Upper lobe of right lung (tissue), 1 donor: ENCODE results near the gene PBX1. TPM values are rescaled to one million over a fixed set of nuclear protein-coding genes. Genes with fewer than 3 reads are reported as not detected.
A peak's percentile ranks its signal among the peaks of the same experiment; 100 is the strongest.

ENCODE experiments used
- ATAC-seq: fragments of 200-7000 bp; cut with Tn5 transposase; one replicate; pipeline ENCODE4 v1.9.1; 2020; ENCODE audit warnings: mild to moderate bottlenecking, moderate library complexity
- DNase-seq: peaks from one replicate; pipeline ENCODE4 v3.0.0-alpha.2; 2020
- H3K27ac ChIP-seq: fragments of 200-600 bp; one replicate; pipeline ENCODE4 v1.8.0; 2022
- H3K27me3 ChIP-seq: fragments of 200-600 bp; one replicate; pipeline ENCODE4 v1.8.0; 2022; ENCODE audit warnings: mild to moderate bottlenecking
- H3K36me3 ChIP-seq: fragments of 200-600 bp; one replicate; pipeline ENCODE4 v1.8.0; 2022
- H3K4me1 ChIP-seq: fragments of 200-600 bp; one replicate; pipeline ENCODE4 v1.8.0; 2022
- H3K4me3 ChIP-seq: fragments of 200-600 bp; one replicate; pipeline ENCODE4 v1.8.0; 2022; ENCODE audit warnings: mild to moderate bottlenecking
- H3K9me3 ChIP-seq: fragments of 200-600 bp; one replicate; pipeline ENCODE4 v1.8.0; 2022
- CTCF ChIP-seq: fragments of 200-600 bp; IDR thresholded peaks from one replicate; pipeline ENCODE4 v1.8.0; 2022; ENCODE audit warnings: antibody characterized with exemption
- intact Hi-C: fragments of 100-400 bp; cut with DNase I; formaldehyde crosslinking; loops from one replicate; pipeline ENCODE4 v1.11.0; 2022
- total RNA-seq: library from RNA; stranded (reverse); fragmentation: NEBNext Ultra II Directional; extraction: Animal tissue kit (Norgen Biotek cat#: 25700); gene quantifications from one replicate; pipeline ENCODE4 v1.2.1, GENCODE V29; 2021
- donor health status: DM: no; HTN: yes; CAD: no; lungs with severe emphysema.

The PBX1 gene
- total RNA-seq, 1 donor from 2014 or later: 56.7 TPM

- Histone ChIP-seq H3K36me3 (no peaks in the 10 kb centered on the region), H3K27ac (no peak overlapping the region), H3K4me3 (no peak overlapping the region), H3K9me3 (no peaks in the 10 kb centered on the region), H3K27me3 (no peaks in the 10 kb centered on the region), H3K4me1 (peaks cover 18% of the 10 kb centered on the region)
- intact Hi-C loops: no loop called here
- DNase-seq (no peak), ATAC-seq (no peak)
- TF ChIP-seq CTCF: no peak
Measured at GRCh38 chr1:164658864-164659263, 99.9 kb downstream of the PBX1 start.

DNA sequence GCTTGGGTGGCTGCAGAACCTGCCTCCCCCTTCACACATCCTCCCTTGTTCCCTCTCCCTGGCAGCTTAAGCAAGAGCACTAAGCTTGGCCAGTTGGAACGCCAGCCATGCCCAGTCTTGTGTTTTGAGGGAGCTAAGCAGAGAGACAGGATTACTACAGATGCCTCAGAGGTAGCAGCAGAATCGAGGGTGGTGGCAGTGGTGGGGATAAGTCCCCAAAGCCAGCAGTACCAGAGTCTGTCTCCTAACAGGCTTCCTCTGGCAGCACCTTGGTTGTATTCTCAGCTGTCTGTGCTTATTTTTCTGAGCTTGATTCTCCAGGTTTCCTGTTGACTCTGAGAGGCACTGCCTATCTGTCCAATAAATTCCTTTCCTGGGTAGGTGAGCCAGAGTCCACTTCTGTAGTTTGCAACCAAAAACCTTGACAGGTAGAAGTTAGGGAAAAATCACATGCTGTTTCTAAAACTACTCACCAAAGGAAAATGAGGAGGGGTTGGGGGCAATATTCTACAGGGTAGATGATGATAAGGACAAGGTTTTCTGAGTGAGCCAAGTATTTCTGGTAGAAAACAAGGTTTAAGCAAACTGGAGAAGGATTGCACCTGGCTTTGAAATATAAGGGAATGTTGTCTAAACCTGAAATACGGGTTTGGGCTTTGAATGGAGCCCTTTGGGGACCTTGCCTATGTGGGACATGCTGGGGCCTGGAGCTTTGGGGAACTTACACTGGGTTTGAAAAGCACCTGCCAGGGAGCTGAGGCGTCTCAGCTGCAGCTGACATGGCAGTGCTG lies 100.8 kb downstream of the PBX1 start:
- ATAC-seq: peak; percentile 91
- Histone ChIP-seq H3K4me1 (peaks cover 18% of the 10 kb centered on the region), H3K27me3 (no peaks in the 10 kb centered on the region), H3K36me3 (no peaks in the 10 kb centered on the region), H3K4me3 (no peak overlapping the region), H3K27ac (peak overlapping the region; percentile 34), H3K9me3 (no peaks in the 10 kb centered on the region)
- intact Hi-C loops: no loop called here
- TF ChIP-seq CTCF: no peak
- DNase-seq: no peak

- H3K4me3 ChIP-seq: no peak overlapping the region
- DNase-seq (no peak), ATAC-seq (peak; percentile 89)
- H3K4me1 ChIP-seq: peaks cover 18% of the 10 kb centered on the region
- no peaks in the 10 kb centered on the region for H3K27me3 ChIP-seq
- intact Hi-C loops: no loop called here
- TF ChIP-seq CTCF: no peak
- peak overlapping the region; percentile 34 for H3K27ac ChIP-seq
- H3K9me3 ChIP-seq: no peaks in the 10 kb centered on the region
- no peaks in the 10 kb centered on the region for H3K36me3 ChIP-seq
Measured at GRCh38 chr1:164660412-164660772, 101.4 kb downstream of the PBX1 start.

- H3K4me3 ChIP-seq: no peak overlapping the region
- ATAC-seq (no peak), DNase-seq (no peak)
- intact Hi-C loops: no loop called here
- H3K4me1 ChIP-seq: peaks cover 18% of the 10 kb centered on the region
- H3K27ac ChIP-seq: peak overlapping the region; percentile 34
- H3K36me3 ChIP-seq: no peaks in the 10 kb centered on the region
- H3K27me3 ChIP-seq: no peaks in the 10 kb centered on the region
- H3K9me3 ChIP-seq: no peaks in the 10 kb centered on the region
- no peak for TF ChIP-seq CTCF
Measured at GRCh38 chr1:164660775-164661174, 101.8 kb downstream of the PBX1 start.

DNA sequence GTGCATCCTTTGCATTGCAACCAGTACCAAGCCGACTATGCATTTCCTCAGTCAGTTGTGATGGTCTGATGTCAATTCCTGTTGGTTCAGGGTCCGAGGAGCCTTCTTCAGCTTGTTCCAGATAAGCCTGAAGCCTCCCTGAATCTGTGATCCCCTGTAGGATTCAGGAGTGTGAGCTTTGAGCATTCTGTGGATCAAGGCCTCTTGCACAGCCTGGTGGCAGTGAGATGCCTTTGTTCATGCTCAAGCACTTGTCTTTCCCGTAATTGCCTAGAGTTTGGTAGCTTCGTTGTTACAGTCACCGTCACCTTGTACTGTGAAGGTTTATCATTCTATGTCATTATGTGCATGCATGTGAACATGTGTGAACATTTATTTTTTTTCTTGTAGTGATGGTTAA lies 103.5 kb downstream of the PBX1 start:
- Histone ChIP-seq H3K36me3 (no peaks in the 10 kb centered on the region), H3K27ac (no peak overlapping the region), H3K27me3 (no peaks in the 10 kb centered on the region), H3K4me3 (no peak overlapping the region), H3K4me1 (peaks cover 18% of the 10 kb centered on the region), H3K9me3 (no peaks in the 10 kb centered on the region)
- no peak for DNase-seq
- intact Hi-C loops: no loop called here
- no peak for ATAC-seq
- no peak for TF ChIP-seq CTCF

- no peak for TF ChIP-seq CTCF
- H3K27ac ChIP-seq: no peak overlapping the region
- H3K4me1 ChIP-seq: peaks cover 21% of the 10 kb centered on the region
- H3K27me3 ChIP-seq: no peaks in the 10 kb centered on the region
- intact Hi-C loops: no loop called here
- DNase-seq (no peak), ATAC-seq (no peak)
- H3K9me3 ChIP-seq: no peaks in the 10 kb centered on the region
- no peaks in the 10 kb centered on the region for H3K36me3 ChIP-seq
- no peak overlapping the region for H3K4me3 ChIP-seq
Measured at GRCh38 chr1:164662955-164663354, 104.0 kb downstream of the PBX1 start.
